ENCODE data around the gene ZNF586. TPM values are rescaled to one million over a fixed set of nuclear protein-coding genes. Genes with fewer than 3 reads are reported as not detected.
A peak's percentile ranks its signal among the peaks of the same experiment; 100 is the strongest.
"Not testable (repeated sequence)": the region's sequence is repeated elsewhere in the genome, so short reads cannot be mapped to it uniquely, and the experiment has no call there.

ZNF586 gene
- 11.8 and 14.2 TPM in 2 replicates for total RNA-seq (2014; rRNA removed; shearing (Covaris generic))

DNA sequence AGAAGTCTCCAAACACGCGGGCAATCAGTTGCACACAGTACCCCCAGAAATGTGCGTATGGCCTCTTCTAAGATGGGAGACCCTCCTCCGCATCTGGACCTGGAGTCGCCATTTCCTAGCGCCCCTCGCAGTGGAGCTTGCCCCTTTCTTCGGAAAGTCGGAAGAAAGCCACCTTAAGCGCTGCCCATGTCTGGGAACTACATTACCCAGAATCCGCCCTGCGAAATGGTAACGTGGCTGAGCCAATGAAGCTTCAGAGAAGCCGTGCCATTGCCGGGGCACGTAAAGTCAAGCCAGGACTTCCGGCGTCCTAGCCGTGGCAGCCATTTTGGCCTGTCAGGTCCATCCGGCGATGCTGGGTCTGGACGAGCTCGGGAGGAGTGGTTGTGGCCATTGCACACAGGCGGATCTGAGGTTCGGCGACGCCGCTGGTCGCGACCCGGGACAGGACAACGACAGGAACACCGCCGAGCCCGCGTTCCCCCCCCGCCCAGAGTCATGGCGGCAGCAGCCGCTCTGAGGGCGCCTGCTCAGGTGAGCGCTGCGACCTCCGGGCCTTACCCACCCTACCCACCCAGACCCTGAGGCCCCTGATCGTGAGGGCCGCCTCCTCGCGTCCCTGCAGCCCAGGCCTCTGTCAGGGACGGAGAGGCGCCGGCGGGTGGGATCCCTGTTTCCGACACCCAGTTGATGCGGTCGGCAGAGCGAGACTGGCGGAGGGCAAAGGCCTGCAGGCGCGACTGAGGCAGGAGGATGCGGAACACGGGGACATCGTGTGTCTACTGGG lies at the start of gene ZNF586:
ZNF586 (plus strand) TSS at position 332 of the 787 bp plus-strand sequence; CDS start at position 499, 167 bp downstream.
- peak; percentile 93 for DNase-seq (ENCODE audit: low read depth)

- DNase-seq (ENCODE audit: low read depth) = no peak
Observed at GRCh38 chr19:57719901-57720519, 49.5 kb upstream of the ZNF586 start.

DNA sequence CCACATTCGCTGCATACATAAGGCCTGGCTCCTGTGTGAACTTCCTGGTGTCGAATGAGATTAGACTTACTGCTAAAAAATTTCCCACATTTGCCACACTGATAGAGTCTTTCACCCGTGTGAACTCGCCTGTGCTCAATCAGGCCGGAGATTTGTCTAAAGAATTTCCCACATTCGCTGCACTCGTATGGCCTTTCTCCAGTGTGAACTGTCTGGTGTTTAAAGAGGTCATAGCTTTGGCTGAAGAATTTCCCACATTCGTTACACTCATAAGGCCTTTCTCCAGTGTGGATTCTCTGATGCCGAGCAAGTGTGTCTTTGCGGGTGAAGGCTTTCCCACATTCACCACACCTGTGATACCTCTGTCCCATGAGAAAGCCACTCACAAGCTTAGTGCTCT lies 48.6 kb upstream of the ZNF586 start:
- DNase-seq (ENCODE audit: low read depth) = peak; percentile 7

GRCh38 chr19:57738320-57738719 lies 31.2 kb upstream of the ZNF586 start:
- not testable (repeated sequence) for DNase-seq (ENCODE audit: low read depth)

DNA sequence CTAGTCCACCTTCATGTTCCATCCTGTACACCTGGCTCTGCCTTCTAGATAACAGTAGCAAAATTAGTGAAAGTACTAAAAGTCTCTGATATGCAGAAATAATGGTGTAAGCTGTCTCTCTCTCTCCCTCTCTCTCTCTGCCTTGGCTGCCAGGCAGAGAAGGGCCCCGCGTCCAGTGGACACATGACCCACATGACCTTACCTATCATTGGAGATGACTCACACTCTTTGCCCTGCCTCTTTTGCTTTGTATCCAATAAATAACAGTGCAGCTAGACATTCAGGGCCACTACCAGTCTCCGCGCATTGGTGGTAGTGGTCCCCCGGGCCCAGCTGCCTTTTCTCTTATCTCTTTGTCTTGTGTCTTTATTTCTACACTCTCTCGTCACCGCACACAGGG lies 30.7 kb upstream of the ZNF586 start:
- not testable (repeated sequence) for DNase-seq (ENCODE audit: low read depth)

DNA sequence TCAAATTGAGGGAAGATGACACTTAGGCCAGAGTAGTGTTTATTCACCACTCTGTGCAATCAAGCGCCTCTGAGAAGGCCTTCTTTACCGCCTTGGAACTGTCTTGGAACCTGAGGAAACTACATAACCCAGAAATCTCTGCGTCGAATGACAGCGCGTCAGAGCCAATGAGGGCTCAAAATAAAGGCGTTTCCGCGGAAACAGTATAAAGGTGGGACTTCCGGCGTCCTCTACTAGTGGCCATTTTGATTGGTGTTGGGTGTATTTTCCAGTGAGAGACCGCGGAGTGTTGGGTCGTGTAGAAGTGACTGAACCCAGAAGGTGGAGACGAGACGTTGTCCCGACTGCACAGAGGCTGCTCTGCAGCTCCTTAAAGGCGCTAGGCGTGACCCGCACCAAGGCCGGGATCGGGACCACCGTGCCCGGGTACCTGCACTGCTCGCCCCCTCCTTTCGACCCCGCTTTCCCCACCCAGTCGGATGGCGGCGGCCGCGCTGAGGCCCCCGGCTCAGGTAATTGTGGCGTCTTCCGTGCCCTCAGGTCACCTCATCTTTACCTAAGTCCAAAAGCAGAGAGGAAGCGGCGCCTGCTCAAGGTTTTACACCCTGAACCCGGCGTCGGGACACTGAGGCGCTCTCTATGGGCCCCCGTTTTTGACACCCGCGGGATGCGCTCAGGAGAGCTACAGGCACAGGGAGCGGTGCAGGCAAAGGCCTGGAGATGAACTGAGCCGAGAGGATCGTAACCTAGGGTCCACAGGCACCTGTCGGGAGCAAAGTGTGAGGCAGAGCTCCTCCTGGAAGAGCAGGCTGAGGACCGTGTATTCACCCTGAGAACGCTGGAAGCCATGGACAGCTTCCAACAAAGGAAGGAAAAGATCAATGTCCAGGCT lies 22.6 kb upstream of the ZNF586 start, which contains the start of gene ZNF776:
ZNF776 (plus strand) TSS at position 236 of the 892 bp plus-strand sequence; CDS start at position 480, 244 bp downstream.
- peak; percentile 93 for DNase-seq (ENCODE audit: low read depth)

GRCh38 chr19:57747472-57747807 lies 22.0 kb upstream of the ZNF586 start:
- DNase-seq (ENCODE audit: low read depth) = no peak

GRCh38 chr19:57748029-57748428 lies 21.4 kb upstream of the ZNF586 start:
- DNase-seq (ENCODE audit: low read depth) = no peak

GRCh38 chr19:57754091-57754673 lies 15.3 kb upstream of the ZNF586 start:
- DNase-seq (ENCODE audit: low read depth) = no peak

GRCh38 chr19:57755031-57755430 lies 14.4 kb upstream of the ZNF586 start:
- no peak for DNase-seq (ENCODE audit: low read depth)

DNA sequence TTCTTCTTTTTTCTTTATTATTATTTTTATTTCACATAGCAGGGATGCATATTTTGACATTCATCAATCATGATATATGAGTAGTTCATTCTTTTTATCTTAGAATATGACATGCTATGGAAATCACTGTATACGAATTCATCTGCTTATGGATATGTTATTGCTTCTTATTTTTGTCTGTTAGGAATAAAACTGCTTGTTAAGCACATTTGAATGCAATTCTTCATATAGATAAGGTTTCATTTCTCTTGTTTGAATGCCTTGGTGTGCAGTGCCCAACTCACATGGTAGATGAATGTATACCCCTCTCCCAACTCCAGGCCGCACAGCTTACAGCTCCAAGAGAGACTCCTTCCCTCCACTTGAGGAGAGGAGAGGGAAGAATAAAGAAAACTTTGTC lies 11.5 kb upstream of the ZNF586 start:
- DNase-seq (ENCODE audit: low read depth) = no peak

DNA sequence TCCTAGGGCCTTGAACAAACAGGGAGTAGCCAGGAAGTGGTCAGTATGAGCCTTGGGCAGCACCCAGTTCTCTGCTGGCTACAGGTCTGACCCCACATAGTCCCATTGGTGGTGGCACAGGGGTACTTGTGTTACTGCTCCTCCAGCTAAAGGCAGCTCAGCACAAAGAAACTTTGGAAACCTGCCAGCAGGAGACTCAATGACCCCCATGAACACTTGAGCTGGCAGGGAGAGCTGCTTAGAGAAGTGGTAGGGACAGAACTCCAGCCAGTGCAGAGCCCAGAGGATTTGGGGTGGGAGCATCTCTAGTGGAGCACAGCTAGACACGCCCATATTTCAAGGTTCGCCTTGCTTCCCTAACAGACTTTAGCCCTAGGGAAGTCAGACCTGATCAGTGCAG lies 10.4 kb upstream of the ZNF586 start:
- DNase-seq (ENCODE audit: low read depth) = no peak

- DNase-seq (ENCODE audit: low read depth) = no peak
Observed at GRCh38 chr19:57771417-57771816, 1.9 kb downstream of the ZNF586 start.

DNA sequence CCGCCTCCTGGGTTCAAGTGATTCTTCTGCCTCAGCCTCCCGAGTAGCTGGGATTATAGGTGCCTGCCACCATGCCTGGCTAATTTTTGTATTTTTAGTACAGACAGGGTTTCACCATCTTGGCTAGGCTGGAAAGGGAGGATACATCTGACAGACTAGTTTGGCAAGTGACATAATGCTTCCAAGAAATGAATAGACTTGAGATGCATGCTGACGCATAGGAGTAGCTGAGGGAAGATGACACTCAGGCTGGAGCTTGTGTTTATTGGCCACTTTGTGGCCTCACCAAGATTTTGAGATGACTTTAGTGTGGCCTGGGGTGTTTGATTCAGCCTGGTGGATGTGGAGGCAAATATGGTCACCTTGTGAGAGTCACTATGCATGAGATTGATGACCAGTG lies 4.0 kb downstream of the ZNF586 start:
- no peak for DNase-seq (ENCODE audit: low read depth)

GRCh38 chr19:57776764-57777296 lies 7.4 kb downstream of the ZNF586 start:
- no peak for DNase-seq (ENCODE audit: low read depth)

GRCh38 chr19:57778336-57778735 lies 8.9 kb downstream of the ZNF586 start:
- no peak for DNase-seq (ENCODE audit: low read depth)

DNA sequence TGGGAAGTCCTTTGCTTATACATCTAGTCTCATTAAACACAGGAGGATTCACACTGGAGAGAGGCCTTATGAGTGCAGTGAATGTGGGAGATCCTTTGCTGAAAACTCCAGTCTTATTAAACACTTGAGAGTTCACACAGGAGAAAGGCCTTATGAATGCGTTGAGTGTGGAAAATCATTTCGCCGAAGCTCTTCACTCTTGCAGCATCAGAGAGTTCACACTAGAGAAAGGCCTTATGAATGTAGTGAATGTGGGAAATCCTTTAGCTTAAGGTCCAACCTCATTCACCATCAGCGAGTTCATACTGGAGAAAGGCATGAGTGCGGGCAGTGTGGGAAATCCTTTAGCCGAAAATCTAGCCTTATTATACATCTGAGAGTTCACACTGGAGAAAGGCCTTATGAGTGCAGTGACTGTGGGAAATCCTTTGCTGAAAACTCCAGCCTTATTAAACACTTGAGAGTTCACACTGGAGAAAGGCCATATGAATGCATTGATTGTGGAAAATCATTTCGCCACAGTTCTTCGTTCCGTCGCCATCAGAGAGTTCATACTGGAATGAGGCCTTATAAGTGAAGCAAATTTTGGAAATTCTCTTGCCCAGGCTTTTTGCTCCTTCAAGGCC lies 9.9 kb downstream of the ZNF586 start:
- no peak for DNase-seq (ENCODE audit: low read depth)

DNA sequence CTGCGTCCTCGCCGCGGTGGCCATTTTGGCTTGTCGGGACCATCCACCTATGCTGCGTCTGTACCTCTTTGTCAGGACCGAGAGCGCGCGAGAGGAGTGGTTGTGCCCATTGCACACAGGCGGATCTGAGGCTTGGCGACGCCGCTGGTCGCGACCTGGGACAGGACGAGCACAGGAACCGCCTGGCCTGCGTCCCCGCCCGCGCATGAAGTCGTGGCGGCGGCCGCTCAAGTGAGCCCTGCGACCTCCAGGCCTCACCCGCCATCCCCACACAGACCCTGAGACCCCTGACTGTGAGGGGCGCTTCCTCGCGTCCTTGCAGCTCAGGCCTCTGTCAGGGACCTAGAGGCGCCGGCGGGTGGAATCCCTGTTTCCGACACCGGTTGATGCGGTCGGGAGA lies 16.8 kb downstream of the ZNF586 start:
- DNase-seq (ENCODE audit: low read depth) = no peak

- no peak for DNase-seq (ENCODE audit: low read depth)
Observed at GRCh38 chr19:57786906-57787305, 17.4 kb downstream of the ZNF586 start.

DNA sequence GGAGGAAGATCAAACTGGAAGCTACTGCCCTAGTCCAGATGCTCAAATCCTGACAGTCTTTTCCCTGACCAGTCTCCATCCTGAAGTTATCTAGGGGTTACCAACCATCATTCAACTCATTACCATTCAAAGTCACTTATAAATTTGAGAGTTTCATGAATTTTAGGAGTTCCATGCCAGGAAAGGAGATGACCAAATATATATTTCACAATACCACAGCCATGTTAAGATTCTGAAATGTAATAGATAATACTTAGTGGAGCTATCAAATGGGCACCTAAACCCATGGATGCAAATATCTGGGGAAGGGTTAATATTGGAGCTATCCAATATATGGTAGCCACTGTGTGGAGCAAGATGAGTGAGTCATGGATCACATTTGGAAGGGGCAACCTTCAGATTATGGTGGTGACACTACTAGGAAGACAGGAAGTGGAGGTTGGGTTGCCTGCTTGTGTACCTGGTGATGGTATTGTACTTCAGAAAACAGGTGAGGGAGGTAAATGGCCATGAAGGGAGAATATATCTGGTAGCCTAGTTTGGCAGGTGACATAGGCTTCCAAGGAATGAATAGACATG lies 18.7 kb downstream of the ZNF586 start:
- DNase-seq (ENCODE audit: low read depth) = no peak

DNA sequence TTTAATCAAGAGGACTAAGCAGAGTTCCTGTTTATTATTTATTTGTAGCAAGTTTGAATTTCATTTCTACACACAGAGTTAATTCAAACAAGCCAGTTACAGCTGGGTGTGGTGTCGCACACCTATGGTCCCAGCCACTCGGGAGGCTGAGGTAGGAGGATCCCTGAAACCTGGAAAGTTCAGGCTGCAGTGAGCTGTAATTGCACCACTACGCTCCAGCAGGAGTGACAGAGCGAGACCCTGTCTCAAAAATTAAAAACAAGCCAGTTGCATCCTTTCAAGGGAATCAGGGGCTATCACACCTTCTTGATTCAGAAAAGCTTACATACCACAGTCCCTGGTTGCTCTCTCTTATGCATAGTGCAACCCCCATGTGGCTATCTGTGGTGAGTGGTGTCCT lies 19.8 kb downstream of the ZNF586 start:
- no peak for DNase-seq (ENCODE audit: low read depth)

Measured in M059J (cell line).